Cardiac muscle cell (in vitro differentiated cells and primary cell): ENCODE measurements around the gene CLN6. TPM values are rescaled to one million over a fixed set of nuclear protein-coding genes. Genes with fewer than 3 reads are reported as not detected.

ENCODE experiments used
- DNase-seq, 2 donors: peaks; one replicate each; pipeline versions ENCODE4 v3.0.0 to v3.0.0-alpha.2; 2010 to 2017; ENCODE audit warnings: low read depth in 1 of 2, low spot score in 1 of 2
- H3K27ac ChIP-seq: fragments of 200-600 bp; sonication (generic); 2 replicates; pipeline ENCODE4 v1.5.1; 2016
- H3K27me3 ChIP-seq: fragments of 200-600 bp; sonication (generic); 2 replicates; pipeline ENCODE4 v1.6.0; 2016; ENCODE audit warnings: control low read depth
- H3K36me3 ChIP-seq: fragments of 200-600 bp; sonication (generic); 2 replicates; pipeline ENCODE4 v1.5.1; 2016; ENCODE audit warnings: control low read depth
- H3K4me1 ChIP-seq: fragments of 200-600 bp; sonication (generic); 2 replicates; pipeline ENCODE4 v1.8.1; 2017; ENCODE audit warnings: low read depth, mild to moderate bottlenecking, mixed run types
- H3K4me3 ChIP-seq: fragments of 200-600 bp; sonication (generic); 2 replicates; pipeline ENCODE4 v1.5.1; 2016; ENCODE audit warnings: mild to moderate bottlenecking
- H3K9me3 ChIP-seq: fragments of 200-600 bp; sonication (generic); 2 replicates; pipeline ENCODE4 v1.5.1; 2017; ENCODE audit warnings: low read depth, mild to moderate bottlenecking, control low read depth
- polyA plus RNA-seq: library from polyadenylated mRNA; unstranded; fragments of >200 nt; fragmentation: Nextera tagmentation; extraction: Ambion mirVana; gene quantifications from 2 replicates; pipeline ENCODE4 v1.2.1, GENCODE V29; 2016
- total RNA-seq: library from RNA; depleted of rRNA; stranded (reverse); fragments of >200 nt; gene quantifications from 2 replicates; pipeline ENCODE4 v1.2.3, GENCODE V29; 2016
- TF ChIP-seq, protein P1 (sequence below): IDR thresholded peaks from 2 replicates; pipeline ENCODE4 v1.5.1; 2012; ENCODE audit warnings: low read depth, mild to moderate bottlenecking, low read length

Gene CLN6
- total and polyA plus RNA-seq, 2 experiments from 2014 or later = 6.6 to 18.5 TPM

DNA sequence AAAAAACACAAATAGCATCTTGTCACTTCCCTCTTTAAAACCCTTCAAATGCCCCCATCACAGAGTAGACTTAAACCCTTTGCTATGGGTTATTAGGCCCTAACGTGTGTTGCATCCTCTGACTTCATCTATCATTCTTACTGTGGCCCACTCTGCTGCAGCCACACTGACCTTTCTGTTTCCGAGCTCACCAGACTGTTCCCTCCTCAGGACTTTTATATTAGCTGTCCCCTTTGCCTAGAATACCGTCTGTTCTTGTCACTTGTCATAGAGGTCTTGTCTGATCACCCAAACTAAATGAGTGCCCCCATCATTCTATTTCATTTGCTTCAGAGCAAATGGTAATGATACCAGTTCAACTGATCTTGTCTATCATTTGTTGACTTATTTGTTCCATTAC, 47.1 kb upstream of the CLN6 start:
- H3K27me3 ChIP-seq = no peaks in the 10 kb centered on the region
- H3K9me3 ChIP-seq = no peaks in the 10 kb centered on the region
- TF ChIP-seq, protein P1, sequence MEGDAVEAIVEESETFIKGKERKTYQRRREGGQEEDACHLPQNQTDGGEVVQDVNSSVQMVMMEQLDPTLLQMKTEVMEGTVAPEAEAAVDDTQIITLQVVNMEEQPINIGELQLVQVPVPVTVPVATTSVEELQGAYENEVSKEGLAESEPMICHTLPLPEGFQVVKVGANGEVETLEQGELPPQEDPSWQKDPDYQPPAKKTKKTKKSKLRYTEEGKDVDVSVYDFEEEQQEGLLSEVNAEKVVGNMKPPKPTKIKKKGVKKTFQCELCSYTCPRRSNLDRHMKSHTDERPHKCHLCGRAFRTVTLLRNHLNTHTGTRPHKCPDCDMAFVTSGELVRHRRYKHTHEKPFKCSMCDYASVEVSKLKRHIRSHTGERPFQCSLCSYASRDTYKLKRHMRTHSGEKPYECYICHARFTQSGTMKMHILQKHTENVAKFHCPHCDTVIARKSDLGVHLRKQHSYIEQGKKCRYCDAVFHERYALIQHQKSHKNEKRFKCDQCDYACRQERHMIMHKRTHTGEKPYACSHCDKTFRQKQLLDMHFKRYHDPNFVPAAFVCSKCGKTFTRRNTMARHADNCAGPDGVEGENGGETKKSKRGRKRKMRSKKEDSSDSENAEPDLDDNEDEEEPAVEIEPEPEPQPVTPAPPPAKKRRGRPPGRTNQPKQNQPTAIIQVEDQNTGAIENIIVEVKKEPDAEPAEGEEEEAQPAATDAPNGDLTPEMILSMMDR = no peak
- H3K36me3 ChIP-seq = no peaks in the 10 kb centered on the region
- peak overlapping the region; percentile 96 for H3K27ac ChIP-seq
- no peak for DNase-seq
- peak overlapping the region; percentile 70 for H3K4me3 ChIP-seq
- H3K4me1 ChIP-seq = peaks cover 46% of the 10 kb centered on the region

DNA sequence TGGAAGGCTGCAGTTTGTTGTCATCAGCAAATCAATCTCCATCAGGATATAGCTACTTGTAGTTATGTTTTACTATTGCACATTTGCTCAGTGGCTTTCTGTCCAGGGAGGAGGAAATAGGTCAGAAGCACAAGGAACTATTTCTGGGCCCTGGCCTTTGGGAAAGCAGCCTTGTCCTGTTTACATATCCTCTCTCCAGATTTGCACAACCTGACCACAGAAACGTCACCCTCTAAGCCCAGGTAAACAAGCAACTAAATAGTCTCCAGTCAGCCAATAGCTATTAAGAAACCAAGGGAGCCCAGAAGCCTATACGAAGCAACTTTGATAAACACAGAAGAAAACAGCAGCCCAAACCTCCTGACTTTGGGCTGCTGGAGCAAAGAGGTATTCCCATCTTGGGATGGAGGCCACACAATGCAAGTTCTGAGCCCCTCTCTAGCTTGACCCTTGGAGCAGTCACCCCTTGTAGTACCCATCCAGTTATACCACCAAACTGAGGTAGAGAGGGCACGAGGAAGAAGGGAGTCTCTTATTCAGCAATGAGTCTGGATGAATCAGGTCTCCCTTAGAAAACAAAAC, 45.7 kb upstream of the CLN6 start:
- H3K4me3 ChIP-seq = no peak overlapping the region
- TF ChIP-seq, protein P1 = no peak
- no peak overlapping the region for H3K27ac ChIP-seq

GRCh38 chr15:68274201-68274848, 44.8 kb upstream of the CLN6 start:
- no peak for DNase-seq
- TF ChIP-seq, protein P1 = no peak
- peaks cover 24% of the 10 kb centered on the region for H3K4me1 ChIP-seq
- no peak overlapping the region for H3K4me3 ChIP-seq
- no peaks in the 10 kb centered on the region for H3K9me3 ChIP-seq
- H3K27ac ChIP-seq = no peak overlapping the region
- H3K36me3 ChIP-seq = no peaks in the 10 kb centered on the region
- H3K27me3 ChIP-seq = no peaks in the 10 kb centered on the region

More for the DNA sequence above, 45.7 kb upstream of the CLN6 start:
- no peaks in the 10 kb centered on the region for H3K27me3 ChIP-seq
- peaks cover 32% of the 10 kb centered on the region for H3K4me1 ChIP-seq
- no peak for DNase-seq
- no peaks in the 10 kb centered on the region for H3K36me3 ChIP-seq
- no peaks in the 10 kb centered on the region for H3K9me3 ChIP-seq

DNA sequence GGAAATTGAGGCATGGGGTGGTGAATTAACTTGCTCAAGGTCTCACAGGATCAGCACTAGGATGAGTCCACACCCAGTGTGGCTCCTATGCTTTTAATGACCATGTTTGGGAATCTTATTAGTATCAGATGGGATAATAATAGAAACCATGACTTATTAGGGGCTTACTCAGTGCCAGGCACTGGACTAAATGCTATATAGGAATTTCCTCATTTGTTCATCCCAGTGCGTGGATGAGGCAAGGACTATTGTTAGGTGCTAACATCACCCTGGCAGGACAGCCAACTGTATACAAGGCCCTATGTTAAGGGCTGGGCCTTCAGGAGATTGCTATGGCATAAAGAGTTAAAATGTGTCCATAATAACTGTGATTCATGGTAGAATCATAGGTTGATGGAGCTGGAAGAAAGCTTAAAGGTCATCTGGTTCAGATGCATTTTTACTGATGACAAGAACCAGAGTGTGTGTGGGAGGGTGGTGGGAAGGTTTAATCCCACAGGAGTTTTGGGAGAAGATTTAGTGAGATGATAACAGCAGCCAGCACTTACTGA, 43.3 kb upstream of the CLN6 start:
- H3K4me3 ChIP-seq = no peak overlapping the region
- no peaks in the 10 kb centered on the region for H3K36me3 ChIP-seq
- H3K9me3 ChIP-seq = no peaks in the 10 kb centered on the region
- peak overlapping the region; percentile 20 for H3K27ac ChIP-seq
- TF ChIP-seq, protein P1 = no peak
- H3K27me3 ChIP-seq = no peaks in the 10 kb centered on the region
- peak in 1 of 2 donors; percentile 35 for DNase-seq
- peaks cover 24% of the 10 kb centered on the region for H3K4me1 ChIP-seq

- Histone ChIP-seq H3K9me3 (no peaks in the 10 kb centered on the region), H3K27ac (peak overlapping the region; percentile 20), H3K4me3 (no peak overlapping the region), H3K36me3 (no peaks in the 10 kb centered on the region), H3K27me3 (no peaks in the 10 kb centered on the region), H3K4me1 (peaks cover 23% of the 10 kb centered on the region)
- TF ChIP-seq, protein P1 = no peak
- DNase-seq = peak in 1 of 2 donors; percentile 46
Measured at GRCh38 chr15:68271854-68272471, 42.4 kb upstream of the CLN6 start.
